Endothelial cell (in vitro differentiated cells): ENCODE data around the gene SGO1. TPM values are rescaled to one million over a fixed set of nuclear protein-coding genes. Genes with fewer than 3 reads are reported as not detected.
A peak's percentile ranks its signal among the peaks of the same experiment; 100 is the strongest.
"Not testable (repeated sequence)": the region's sequence is repeated elsewhere in the genome, so short reads cannot be mapped to it uniquely, and the experiment has no call there.

Experiments
- DNase-seq: peaks from one replicate; pipeline ENCODE4 v3.0.0; 2021; ENCODE audit warnings: low spot score
- H3K27ac Mint-ChIP-seq: one replicate; pipeline ENCODE4 v1.8.0; 2021; ENCODE audit warnings: mixed read lengths, inconsistent platforms; ENCODE audit not compliant: unreplicated experiment
- H3K27me3 Mint-ChIP-seq: one replicate; pipeline ENCODE4 v1.8.0; 2021; ENCODE audit warnings: mild to moderate bottlenecking, moderate library complexity, mixed read lengths, inconsistent platforms; ENCODE audit not compliant: unreplicated experiment
- H3K36me3 Mint-ChIP-seq: one replicate; pipeline ENCODE4 v1.8.0; 2021; ENCODE audit warnings: mild to moderate bottlenecking, low read depth, mixed read lengths, inconsistent platforms; ENCODE audit not compliant: unreplicated experiment
- H3K4me1 Mint-ChIP-seq: one replicate; pipeline ENCODE4 v1.8.0; 2021; ENCODE audit warnings: mild to moderate bottlenecking, mixed read lengths, inconsistent platforms; ENCODE audit not compliant: unreplicated experiment
- H3K4me3 Mint-ChIP-seq: one replicate; pipeline ENCODE4 v1.8.0; 2021; ENCODE audit warnings: mild to moderate bottlenecking, mixed read lengths, inconsistent platforms; ENCODE audit not compliant: unreplicated experiment
- H3K9me3 Mint-ChIP-seq: one replicate; pipeline ENCODE4 v1.8.0; 2021; ENCODE audit warnings: mixed read lengths, inconsistent platforms; ENCODE audit not compliant: unreplicated experiment
- CTCF ChIP-seq: fragments of 200-600 bp; sonication (generic); IDR thresholded peaks from one replicate; pipeline ENCODE4 v1.5.0; 2021; ENCODE audit warnings: antibody characterized with exemption; ENCODE audit not compliant: unreplicated experiment
- total RNA-seq: library from RNA; stranded (reverse); fragmentation: NEBNext Ultra II Directional; extraction: Animal tissue kit (Norgen Biotek cat#: 25700); gene quantifications from one replicate; pipeline ENCODE4 v1.2.1, GENCODE V29; 2021; ENCODE audit not compliant: unreplicated experiment

The SGO1 gene
- total RNA-seq, 1 donor from 2014 or later = 8.1 TPM

DNA sequence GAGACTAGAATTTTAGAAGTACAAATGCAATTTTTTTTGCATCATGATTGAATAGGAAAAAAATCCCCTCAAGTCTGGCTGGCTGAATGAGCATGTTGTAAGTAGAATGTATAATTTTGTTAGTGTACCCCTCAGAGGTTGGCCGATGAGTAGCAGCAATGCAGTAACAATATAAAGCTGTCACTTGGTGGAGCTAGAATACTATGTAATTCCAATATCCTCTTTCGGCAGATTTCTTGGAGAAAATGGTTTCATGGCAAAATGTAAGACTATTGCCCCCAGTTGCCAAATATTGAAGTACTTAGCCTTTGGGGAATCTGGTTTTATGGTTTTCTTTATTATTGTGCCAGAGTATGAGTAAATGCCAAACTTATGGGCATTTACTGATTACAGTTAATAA lies 39.8 kb upstream of the SGO1 start:
- TF ChIP-seq CTCF = peak; percentile 23

GRCh38 chr3:20222274-20222673 lies 36.3 kb upstream of the SGO1 start:
- DNase-seq = no peak
- TF ChIP-seq CTCF = no peak
- Mint-ChIP-seq H3K9me3 (no peaks in the 10 kb centered on the region), H3K4me3 (no peak overlapping the region), H3K27ac (no peak overlapping the region), H3K27me3 (no peaks in the 10 kb centered on the region), H3K4me1 (peaks cover 2% of the 10 kb centered on the region), H3K36me3 (no peaks in the 10 kb centered on the region)

More for the DNA sequence above, 39.8 kb upstream of the SGO1 start:
- Mint-ChIP-seq H3K27me3 (no peaks in the 10 kb centered on the region), H3K36me3 (no peaks in the 10 kb centered on the region), H3K9me3 (no peaks in the 10 kb centered on the region), H3K4me3 (no peak overlapping the region), H3K4me1 (peaks cover 2% of the 10 kb centered on the region), H3K27ac (no peak overlapping the region)
- DNase-seq = no peak

DNA sequence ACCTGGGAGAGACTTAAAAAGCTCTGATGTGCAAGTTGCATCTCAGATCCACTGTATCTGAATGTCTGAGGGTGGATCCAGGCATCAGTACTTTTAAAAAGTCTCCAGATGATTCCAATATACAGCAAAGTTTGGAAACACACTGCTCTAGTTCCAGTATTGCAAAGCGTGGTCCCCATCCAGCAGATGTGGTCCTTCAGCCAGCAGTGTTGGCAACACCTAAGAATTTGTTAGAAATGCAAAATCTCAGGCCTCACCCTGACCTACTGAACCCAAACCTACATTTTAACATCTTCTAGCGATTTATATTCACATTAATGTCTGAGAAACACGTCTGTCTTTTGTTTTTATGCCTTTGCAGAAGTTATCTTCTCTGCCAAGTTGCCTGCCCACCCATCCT lies 32.2 kb upstream of the SGO1 start:
- DNase-seq = no peak
- H3K27ac Mint-ChIP-seq = no peak overlapping the region
- no peak for TF ChIP-seq CTCF
- H3K9me3 Mint-ChIP-seq = no peaks in the 10 kb centered on the region
- no peaks in the 10 kb centered on the region for H3K36me3 Mint-ChIP-seq
- no peaks in the 10 kb centered on the region for H3K27me3 Mint-ChIP-seq
- H3K4me1 Mint-ChIP-seq = peaks cover 2% of the 10 kb centered on the region
- H3K4me3 Mint-ChIP-seq = no peak overlapping the region

DNA sequence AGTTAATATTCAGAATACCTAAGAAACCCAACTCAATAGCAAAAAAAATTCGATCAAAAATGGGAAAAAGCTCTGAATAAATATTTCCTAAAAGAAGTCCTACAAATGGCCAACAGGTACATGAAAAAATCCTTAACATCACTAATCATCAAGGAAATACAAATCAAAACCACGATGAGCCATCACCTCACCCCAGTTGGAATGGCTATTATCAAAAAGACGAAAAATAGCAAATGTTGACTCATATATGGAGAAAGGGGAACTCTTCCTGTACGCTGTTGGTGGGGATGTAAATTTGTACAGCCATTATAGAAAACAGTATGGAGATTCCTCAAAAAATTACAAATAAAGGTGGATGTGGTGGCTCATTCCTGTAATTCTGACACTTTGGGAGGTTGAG lies 29.6 kb upstream of the SGO1 start:
- no peaks in the 10 kb centered on the region for H3K9me3 Mint-ChIP-seq
- H3K27me3 Mint-ChIP-seq = no peaks in the 10 kb centered on the region
- no peaks in the 10 kb centered on the region for H3K4me1 Mint-ChIP-seq
- H3K4me3 Mint-ChIP-seq = no peak overlapping the region
- no peak overlapping the region for H3K27ac Mint-ChIP-seq
- no peak for TF ChIP-seq CTCF
- no peaks in the 10 kb centered on the region for H3K36me3 Mint-ChIP-seq
- DNase-seq = no peak

DNA sequence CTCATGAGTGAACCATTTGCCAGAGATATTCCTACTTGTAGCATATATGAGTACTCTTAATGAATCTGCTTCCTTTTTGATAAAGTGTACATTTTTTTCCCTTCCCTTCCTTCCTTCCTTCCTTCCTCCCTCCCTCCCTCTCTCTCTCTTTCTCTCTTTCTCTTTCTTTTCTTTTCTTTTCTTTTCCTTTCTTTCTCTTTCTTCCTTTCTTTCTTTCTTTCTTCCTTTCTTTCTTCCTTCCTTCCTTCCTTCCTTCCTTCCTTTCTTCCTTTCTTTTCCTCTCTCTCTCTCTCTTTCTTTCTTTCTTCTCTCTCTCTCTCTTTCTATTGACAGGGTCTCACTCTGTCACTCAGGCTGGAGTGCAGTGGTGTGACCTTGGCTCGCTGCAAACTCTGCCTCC lies 27.5 kb upstream of the SGO1 start:
- not testable (repeated sequence) for H3K36me3 Mint-ChIP-seq, H3K27ac Mint-ChIP-seq, H3K4me3 Mint-ChIP-seq, H3K9me3 Mint-ChIP-seq, DNase-seq, H3K4me1 Mint-ChIP-seq, H3K27me3 Mint-ChIP-seq

DNA sequence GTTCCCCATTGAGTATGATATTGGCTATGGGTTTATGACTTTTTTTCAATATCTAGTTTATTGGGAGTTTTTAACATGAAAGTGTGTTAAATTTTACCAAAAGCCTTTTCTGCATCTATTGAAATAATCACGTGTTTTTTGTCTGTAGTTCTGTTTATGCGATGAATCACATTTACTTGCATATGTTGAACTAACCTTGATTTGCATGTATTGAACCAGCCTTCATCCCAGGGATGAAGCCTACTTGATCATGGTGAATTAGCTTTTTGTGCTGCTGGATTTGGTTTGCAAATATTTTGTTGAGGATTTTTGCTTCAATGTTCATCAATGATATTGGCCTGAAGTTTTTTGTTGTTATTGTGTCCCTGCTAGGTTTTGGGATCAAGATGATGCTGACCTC lies 21.9 kb upstream of the SGO1 start:
- DNase-seq, H3K27me3 Mint-ChIP-seq, H3K4me3 Mint-ChIP-seq, H3K27ac Mint-ChIP-seq, H3K9me3 Mint-ChIP-seq, H3K36me3 Mint-ChIP-seq, H3K4me1 Mint-ChIP-seq: not testable (repeated sequence)

DNA sequence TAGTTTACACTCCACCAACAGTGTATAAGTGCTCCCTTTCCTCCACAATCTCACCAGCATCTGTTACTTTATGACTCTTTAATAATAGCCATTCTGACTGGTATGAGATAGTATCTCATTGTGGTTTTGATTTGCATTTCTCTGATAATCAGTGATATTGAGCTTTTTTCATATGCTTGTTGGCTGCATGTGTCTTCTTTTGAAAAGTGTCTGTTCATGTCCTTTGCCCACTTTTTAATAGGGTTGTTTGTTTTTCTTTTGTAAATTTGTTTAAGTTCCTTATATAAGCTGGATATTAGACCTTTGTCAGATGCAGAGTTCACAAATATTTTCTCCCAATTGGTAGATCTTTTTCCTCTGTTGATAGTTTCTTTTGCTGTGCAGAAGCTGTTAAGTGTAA lies 19.9 kb upstream of the SGO1 start:
- H3K4me1 Mint-ChIP-seq, DNase-seq, H3K27ac Mint-ChIP-seq, H3K4me3 Mint-ChIP-seq, H3K27me3 Mint-ChIP-seq, H3K9me3 Mint-ChIP-seq, H3K36me3 Mint-ChIP-seq: not testable (repeated sequence)
